ENCODE results near the gene TOR1B.

TOR1B gene

DNA sequence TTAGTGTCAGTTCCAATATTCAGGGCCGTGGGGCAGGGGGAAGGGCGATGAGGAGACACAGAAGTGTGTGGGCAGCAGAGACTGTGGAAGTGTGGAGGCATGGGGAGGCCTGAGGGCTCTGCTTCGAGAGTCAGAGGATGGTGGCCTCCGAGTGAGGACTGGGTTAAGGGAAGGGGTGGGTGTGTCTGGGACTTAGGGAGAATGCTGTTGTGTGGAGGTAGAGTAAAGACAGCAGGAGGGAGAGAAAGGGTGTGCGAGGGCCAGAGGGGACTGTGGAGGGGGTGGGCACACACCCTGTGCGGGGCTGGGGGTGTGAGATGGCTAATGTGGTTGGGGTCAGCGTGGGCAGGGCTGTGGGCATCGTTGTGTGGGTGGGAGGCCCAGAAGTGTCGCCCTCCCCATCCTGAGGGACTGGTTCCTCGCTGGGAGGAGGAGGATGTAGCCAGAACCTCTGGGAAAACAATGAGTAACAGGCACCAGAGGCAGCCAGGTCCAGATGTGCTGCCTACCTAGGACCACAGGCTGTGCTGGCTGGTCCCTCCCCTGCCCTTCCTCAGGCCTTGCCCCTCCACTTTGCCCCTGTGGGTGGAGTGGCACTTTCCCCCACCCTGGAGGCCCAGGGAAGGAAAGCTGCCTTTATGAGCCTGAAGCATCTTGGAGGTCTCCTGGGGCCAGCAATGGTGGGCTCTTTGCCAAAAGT is 36.5 kb downstream of the TOR1B start (continued):
- TF ChIP-seq ZNF24 (tag by site-specific recombination; IDR thresholded peaks at IDR 0.05), result no peak
- TF ChIP-seq, protein P1, sequence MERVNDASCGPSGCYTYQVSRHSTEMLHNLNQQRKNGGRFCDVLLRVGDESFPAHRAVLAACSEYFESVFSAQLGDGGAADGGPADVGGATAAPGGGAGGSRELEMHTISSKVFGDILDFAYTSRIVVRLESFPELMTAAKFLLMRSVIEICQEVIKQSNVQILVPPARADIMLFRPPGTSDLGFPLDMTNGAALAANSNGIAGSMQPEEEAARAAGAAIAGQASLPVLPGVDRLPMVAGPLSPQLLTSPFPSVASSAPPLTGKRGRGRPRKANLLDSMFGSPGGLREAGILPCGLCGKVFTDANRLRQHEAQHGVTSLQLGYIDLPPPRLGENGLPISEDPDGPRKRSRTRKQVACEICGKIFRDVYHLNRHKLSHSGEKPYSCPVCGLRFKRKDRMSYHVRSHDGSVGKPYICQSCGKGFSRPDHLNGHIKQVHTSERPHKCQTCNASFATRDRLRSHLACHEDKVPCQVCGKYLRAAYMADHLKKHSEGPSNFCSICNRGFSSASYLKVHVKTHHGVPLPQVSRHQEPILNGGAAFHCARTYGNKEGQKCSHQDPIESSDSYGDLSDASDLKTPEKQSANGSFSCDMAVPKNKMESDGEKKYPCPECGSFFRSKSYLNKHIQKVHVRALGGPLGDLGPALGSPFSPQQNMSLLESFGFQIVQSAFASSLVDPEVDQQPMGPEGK (tag by site-specific recombination; IDR thresholded peaks at IDR 0.05), result peak; percentile 29; the same call in 1 of the 2 replicates
- TF ChIP-seq ZFP69B (tag by site-specific recombination; IDR thresholded peaks at IDR 0.05), result no peak
- TF ChIP-seq ZNF274 (IDR thresholded peaks at IDR 0.05; ENCODE audit: low read length), result no peak
- TF ChIP-seq ZNF274 (tag by site-specific recombination; IDR thresholded peaks at IDR 0.05; ENCODE audit: borderline replicate concordance), result no peak
- TF ChIP-seq, protein P2, sequence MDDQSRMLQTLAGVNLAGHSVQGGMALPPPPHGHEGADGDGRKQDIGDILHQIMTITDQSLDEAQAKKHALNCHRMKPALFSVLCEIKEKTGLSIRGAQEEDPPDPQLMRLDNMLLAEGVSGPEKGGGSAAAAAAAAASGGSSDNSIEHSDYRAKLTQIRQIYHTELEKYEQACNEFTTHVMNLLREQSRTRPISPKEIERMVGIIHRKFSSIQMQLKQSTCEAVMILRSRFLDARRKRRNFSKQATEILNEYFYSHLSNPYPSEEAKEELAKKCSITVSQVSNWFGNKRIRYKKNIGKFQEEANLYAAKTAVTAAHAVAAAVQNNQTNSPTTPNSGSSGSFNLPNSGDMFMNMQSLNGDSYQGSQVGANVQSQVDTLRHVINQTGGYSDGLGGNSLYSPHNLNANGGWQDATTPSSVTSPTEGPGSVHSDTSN (CRISPR knock-in tag; IDR thresholded peaks at IDR 0.05), result no peak
- TF ChIP-seq KLF16 (tag by site-specific recombination; IDR thresholded peaks at IDR 0.05), result no peak
- no peak for TF ChIP-seq ZNF837 (tag by site-specific recombination; IDR thresholded peaks at IDR 0.05)
- TF ChIP-seq, protein P3, sequence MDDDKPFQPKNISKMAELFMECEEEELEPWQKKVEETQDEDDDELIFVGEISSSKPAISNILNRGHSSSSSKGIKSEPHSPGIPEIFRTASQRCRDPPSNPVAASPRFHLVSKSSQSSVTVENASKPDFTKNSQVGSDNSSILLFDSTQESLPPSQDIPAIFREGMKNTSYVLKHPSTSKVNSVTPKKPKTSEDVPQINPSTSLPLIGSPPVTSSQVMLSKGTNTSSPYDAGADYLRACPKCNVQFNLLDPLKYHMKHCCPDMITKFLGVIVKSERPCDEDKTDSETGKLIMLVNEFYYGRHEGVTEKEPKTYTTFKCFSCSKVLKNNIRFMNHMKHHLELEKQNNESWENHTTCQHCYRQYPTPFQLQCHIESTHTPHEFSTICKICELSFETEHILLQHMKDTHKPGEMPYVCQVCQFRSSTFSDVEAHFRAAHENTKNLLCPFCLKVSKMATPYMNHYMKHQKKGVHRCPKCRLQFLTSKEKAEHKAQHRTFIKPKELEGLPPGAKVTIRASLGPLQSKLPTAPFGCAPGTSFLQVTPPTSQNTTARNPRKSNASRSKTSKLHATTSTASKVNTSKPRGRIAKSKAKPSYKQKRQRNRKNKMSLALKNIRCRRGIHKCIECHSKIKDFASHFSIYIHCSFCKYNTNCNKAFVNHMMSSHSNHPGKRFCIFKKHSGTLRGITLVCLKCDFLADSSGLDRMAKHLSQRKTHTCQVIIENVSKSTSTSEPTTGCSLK (tag by site-specific recombination; IDR thresholded peaks at IDR 0.05), result no peak
- no peak for TF ChIP-seq ZNF514 (tag by site-specific recombination; IDR thresholded peaks at IDR 0.05)
- TF ChIP-seq REPIN1 (tag by site-specific recombination; IDR thresholded peaks at IDR 0.05; ENCODE audit: low read depth), result no peak
- TF ChIP-seq ZNF416 (tag by site-specific recombination; IDR thresholded peaks at IDR 0.05), result no peak
- TF ChIP-seq, protein P4, sequence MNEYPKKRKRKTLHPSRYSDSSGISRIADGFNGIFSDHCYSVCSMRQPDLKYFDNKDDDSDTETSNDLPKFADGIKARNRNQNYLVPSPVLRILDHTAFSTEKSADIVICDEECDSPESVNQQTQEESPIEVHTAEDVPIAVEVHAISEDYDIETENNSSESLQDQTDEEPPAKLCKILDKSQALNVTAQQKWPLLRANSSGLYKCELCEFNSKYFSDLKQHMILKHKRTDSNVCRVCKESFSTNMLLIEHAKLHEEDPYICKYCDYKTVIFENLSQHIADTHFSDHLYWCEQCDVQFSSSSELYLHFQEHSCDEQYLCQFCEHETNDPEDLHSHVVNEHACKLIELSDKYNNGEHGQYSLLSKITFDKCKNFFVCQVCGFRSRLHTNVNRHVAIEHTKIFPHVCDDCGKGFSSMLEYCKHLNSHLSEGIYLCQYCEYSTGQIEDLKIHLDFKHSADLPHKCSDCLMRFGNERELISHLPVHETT (tag by site-specific recombination; IDR thresholded peaks at IDR 0.05), result no peak
- TF ChIP-seq, protein P5, sequence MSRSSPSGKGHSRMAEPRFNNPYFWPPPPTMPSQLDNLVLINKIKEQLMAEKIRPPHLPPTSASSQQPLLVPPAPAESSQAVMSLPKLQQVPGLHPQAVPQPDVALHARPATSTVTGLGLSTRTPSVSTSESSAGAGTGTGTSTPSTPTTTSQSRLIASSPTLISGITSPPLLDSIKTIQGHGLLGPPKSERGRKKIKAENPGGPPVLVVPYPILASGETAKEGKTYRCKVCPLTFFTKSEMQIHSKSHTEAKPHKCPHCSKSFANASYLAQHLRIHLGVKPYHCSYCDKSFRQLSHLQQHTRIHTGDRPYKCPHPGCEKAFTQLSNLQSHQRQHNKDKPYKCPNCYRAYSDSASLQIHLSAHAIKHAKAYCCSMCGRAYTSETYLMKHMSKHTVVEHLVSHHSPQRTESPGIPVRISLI (tag by site-specific recombination; IDR thresholded peaks at IDR 0.05), result no peak
- no peak for TF ChIP-seq ZNF121 (tag by site-specific recombination; IDR thresholded peaks at IDR 0.05)
- no peak for TF ChIP-seq ZNF629 (tag by site-specific recombination; IDR thresholded peaks at IDR 0.05)
- no peak for TF ChIP-seq ZSCAN30 (tag by site-specific recombination; IDR thresholded peaks at IDR 0.05)
- TF ChIP-seq, protein P6, sequence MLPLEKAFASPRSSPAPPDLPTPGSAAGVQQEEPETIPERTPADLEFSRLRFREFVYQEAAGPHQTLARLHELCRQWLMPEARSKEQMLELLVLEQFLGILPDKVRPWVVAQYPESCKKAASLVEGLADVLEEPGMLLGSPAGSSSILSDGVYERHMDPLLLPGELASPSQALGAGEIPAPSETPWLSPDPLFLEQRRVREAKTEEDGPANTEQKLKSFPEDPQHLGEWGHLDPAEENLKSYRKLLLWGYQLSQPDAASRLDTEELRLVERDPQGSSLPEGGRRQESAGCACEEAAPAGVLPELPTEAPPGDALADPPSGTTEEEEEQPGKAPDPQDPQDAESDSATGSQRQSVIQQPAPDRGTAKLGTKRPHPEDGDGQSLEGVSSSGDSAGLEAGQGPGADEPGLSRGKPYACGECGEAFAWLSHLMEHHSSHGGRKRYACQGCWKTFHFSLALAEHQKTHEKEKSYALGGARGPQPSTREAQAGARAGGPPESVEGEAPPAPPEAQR (tag by site-specific recombination; IDR thresholded peaks at IDR 0.05), result no peak
- no peak for TF ChIP-seq ZNF658 (tag by site-specific recombination; IDR thresholded peaks at IDR 0.05)
- no peak for TF ChIP-seq ZNF768 (tag by site-specific recombination; IDR thresholded peaks at IDR 0.05)
- no peak for TF ChIP-seq ZNF610 (tag by site-specific recombination; IDR thresholded peaks at IDR 0.05; ENCODE audit: borderline replicate concordance)
- TF ChIP-seq, protein P7, sequence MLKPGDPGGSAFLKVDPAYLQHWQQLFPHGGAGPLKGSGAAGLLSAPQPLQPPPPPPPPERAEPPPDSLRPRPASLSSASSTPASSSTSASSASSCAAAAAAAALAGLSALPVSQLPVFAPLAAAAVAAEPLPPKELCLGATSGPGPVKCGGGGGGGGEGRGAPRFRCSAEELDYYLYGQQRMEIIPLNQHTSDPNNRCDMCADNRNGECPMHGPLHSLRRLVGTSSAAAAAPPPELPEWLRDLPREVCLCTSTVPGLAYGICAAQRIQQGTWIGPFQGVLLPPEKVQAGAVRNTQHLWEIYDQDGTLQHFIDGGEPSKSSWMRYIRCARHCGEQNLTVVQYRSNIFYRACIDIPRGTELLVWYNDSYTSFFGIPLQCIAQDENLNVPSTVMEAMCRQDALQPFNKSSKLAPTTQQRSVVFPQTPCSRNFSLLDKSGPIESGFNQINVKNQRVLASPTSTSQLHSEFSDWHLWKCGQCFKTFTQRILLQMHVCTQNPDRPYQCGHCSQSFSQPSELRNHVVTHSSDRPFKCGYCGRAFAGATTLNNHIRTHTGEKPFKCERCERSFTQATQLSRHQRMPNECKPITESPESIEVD (tag by site-specific recombination; IDR thresholded peaks at IDR 0.05), result no peak
- TF ChIP-seq KLF9 (tag by site-specific recombination; IDR thresholded peaks at IDR 0.05; ENCODE audit: low read depth), result peak; percentile 57; the same call in 1 of the 2 replicates
- TF ChIP-seq KLF8 (tag by site-specific recombination; IDR thresholded peaks at IDR 0.05), result no peak
- no peak for TF ChIP-seq GLIS2 (tag by site-specific recombination; IDR thresholded peaks at IDR 0.05)
- no peak for TF ChIP-seq ZNF670 (tag by site-specific recombination; IDR thresholded peaks at IDR 0.05; ENCODE audit: low read depth)
- TF ChIP-seq ZBTB1 (tag by site-specific recombination; IDR thresholded peaks at IDR 0.05), result no peak
- TF ChIP-seq SP7 (tag by site-specific recombination; IDR thresholded peaks at IDR 0.05), result no peak
- TF ChIP-seq ZFHX2 (tag by site-specific recombination; conservative IDR thresholded peaks at IDR 0.05), result peak; percentile 99
